Measurements from ENCODE around the gene POTEH.
"Not testable (repeated sequence)": the region's sequence is repeated elsewhere in the genome, so short reads cannot be mapped to it uniquely, and the experiment has no call there.

Gene POTEH

DNA sequence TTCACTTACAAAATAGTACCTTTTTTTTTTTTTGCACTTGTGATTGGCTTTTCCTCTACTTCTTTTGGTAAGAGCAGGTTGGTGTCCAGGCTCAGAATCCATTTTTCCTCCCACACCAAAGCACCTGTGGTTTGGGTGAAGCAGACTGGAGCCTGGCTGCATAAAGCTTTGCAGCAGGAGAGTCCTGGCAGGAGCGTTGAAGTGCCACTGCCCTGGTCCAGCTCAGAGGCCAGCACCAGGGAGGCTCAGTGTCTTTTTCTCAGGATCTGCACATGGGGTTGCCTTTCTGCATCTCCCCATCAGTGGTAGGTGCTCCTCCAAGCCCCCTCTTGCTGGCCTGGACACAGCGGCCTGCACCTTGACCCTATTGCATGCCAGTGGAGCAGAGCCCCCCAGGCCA is 1.7 kb upstream of the POTEH start:
- not testable (repeated sequence) for H3K27ac ChIP-seq; H3K9me3 ChIP-seq (ENCODE audit: low read depth, low read length); DNase-seq (ENCODE audit: low read depth, low spot score); H3K36me3 ChIP-seq (ENCODE audit: insufficient read depth, low read length); H3K9ac ChIP-seq (ENCODE audit: insufficient read length); H3K4me3 ChIP-seq

- not testable (repeated sequence) for H3K4me3 ChIP-seq; H3K9me3 ChIP-seq (ENCODE audit: low read depth, low read length); H3K9ac ChIP-seq (ENCODE audit: insufficient read length); DNase-seq (ENCODE audit: low read depth, low spot score); H3K36me3 ChIP-seq (ENCODE audit: insufficient read depth, low read length); H3K27ac ChIP-seq
Measured at GRCh38 chr22:15689012-15689748, 646 bp upstream of the POTEH start.

GRCh38 chr22:15713600-15713999 is 23.8 kb downstream of the POTEH start:
- not testable (repeated sequence) for DNase-seq (ENCODE audit: low read depth, low spot score); H3K9ac ChIP-seq (ENCODE audit: insufficient read length); H3K4me3 ChIP-seq; H3K36me3 ChIP-seq (ENCODE audit: insufficient read depth, low read length); H3K9me3 ChIP-seq (ENCODE audit: low read depth, low read length); H3K27ac ChIP-seq

GRCh38 chr22:15714125-15714524 is 24.3 kb downstream of the POTEH start:
- H3K4me3 ChIP-seq; DNase-seq (ENCODE audit: low read depth, low spot score); H3K27ac ChIP-seq: not testable (repeated sequence)

DNA sequence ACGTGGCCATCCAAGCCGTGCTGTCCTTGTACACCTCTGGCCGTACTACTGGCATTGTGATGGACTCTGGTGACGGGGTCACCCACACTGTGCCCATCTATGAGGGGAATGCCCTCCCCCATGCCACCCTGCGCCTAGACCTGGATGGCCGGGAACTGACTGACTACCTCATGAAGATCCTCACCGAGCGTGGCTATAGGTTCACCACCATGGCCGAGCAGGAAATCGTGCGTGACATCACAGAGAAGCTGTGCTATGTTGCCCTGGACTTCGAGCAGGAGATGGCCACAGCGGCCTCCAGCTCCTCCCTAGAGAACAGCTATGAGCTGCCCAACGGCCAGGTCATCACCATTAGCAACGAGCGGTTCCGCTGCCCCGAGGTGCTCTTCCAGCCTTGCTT is 32.1 kb downstream of the POTEH start:
- H3K4me3 ChIP-seq; H3K36me3 ChIP-seq (ENCODE audit: insufficient read depth, low read length); DNase-seq (ENCODE audit: low read depth, low spot score); H3K9ac ChIP-seq (ENCODE audit: insufficient read length); H3K9me3 ChIP-seq (ENCODE audit: low read depth, low read length); H3K27ac ChIP-seq: not testable (repeated sequence)

More at GRCh38 chr22:15714125-15714524, 24.3 kb downstream of the POTEH start:
- H3K9me3 ChIP-seq (ENCODE audit: low read depth, low read length); H3K36me3 ChIP-seq (ENCODE audit: insufficient read depth, low read length); H3K9ac ChIP-seq (ENCODE audit: insufficient read length): not testable (repeated sequence)

- H3K9ac ChIP-seq (ENCODE audit: insufficient read length); H3K36me3 ChIP-seq (ENCODE audit: insufficient read depth, low read length); H3K9me3 ChIP-seq (ENCODE audit: low read depth, low read length); H3K4me3 ChIP-seq; H3K27ac ChIP-seq; DNase-seq (ENCODE audit: low read depth, low spot score): not testable (repeated sequence)
Measured at GRCh38 chr22:15729209-15729917, 39.5 kb downstream of the POTEH start.

DNA sequence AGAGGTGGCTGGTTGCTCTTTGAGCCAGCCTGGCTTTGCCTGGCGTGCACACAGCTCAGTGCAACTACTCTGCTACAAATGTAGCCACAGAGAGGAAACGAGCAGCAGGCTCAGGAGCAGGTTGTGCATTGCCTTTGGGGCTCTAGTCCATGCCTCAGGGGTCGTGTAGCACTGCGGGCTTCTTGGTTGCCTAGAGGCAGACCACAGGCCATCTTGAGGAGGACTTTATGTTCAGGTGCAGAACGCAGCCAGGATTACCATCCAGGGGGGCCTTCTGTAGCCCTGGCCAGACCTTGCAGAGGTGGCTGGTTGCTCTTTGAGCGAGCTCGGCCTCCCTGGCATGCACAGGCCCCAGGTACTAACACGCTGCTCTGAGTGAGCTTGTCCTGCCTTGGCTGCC is 41.2 kb downstream of the POTEH start:
- not testable (repeated sequence) for H3K9me3 ChIP-seq (ENCODE audit: low read depth, low read length); H3K9ac ChIP-seq (ENCODE audit: insufficient read length); H3K4me3 ChIP-seq; DNase-seq (ENCODE audit: low read depth, low spot score); H3K36me3 ChIP-seq (ENCODE audit: insufficient read depth, low read length); H3K27ac ChIP-seq

- DNase-seq (ENCODE audit: low read depth, low spot score); H3K4me3 ChIP-seq; H3K9ac ChIP-seq (ENCODE audit: insufficient read length); H3K27ac ChIP-seq; H3K9me3 ChIP-seq (ENCODE audit: low read depth, low read length); H3K36me3 ChIP-seq (ENCODE audit: insufficient read depth, low read length): not testable (repeated sequence)
Measured at GRCh38 chr22:15734411-15734810, 44.6 kb downstream of the POTEH start.

GRCh38 chr22:15738157-15738908 is 48.5 kb downstream of the POTEH start:
- not testable (repeated sequence) for H3K9ac ChIP-seq (ENCODE audit: insufficient read length); H3K36me3 ChIP-seq (ENCODE audit: insufficient read depth, low read length); H3K9me3 ChIP-seq (ENCODE audit: low read depth, low read length); H3K4me3 ChIP-seq; H3K27ac ChIP-seq; DNase-seq (ENCODE audit: low read depth, low spot score)

DNA sequence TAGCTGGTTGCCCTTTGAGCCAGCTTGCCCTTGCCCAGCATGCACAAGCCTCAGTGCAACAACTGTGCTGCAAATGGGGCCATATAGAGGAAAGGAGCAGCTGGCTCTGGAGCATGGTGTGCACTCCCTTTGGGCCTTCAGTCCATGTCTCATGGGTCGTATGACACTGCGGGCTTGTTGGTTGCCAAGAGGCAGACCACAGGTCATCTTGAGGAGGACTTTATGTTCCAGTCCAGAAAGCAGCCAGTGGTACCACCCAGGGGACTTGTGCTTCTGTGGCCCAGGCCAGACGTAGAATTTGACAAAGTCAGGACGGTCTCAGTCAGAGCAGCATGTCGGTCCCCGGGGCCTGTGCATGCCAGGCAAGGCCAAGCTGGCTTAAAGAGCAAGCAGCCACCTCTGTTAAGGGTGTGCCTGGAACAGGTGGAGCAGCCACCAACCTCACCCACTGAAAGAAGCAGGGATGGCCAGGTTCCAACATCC is 49.1 kb downstream of the POTEH start:
- H3K36me3 ChIP-seq (ENCODE audit: insufficient read depth, low read length); H3K9me3 ChIP-seq (ENCODE audit: low read depth, low read length); H3K27ac ChIP-seq; H3K9ac ChIP-seq (ENCODE audit: insufficient read length); H3K4me3 ChIP-seq; DNase-seq (ENCODE audit: low read depth, low spot score): not testable (repeated sequence)

GRCh38 chr22:15747636-15748323 is 58.0 kb downstream of the POTEH start:
- H3K27ac ChIP-seq; H3K36me3 ChIP-seq (ENCODE audit: insufficient read depth, low read length); H3K9me3 ChIP-seq (ENCODE audit: low read depth, low read length); H3K4me3 ChIP-seq; H3K9ac ChIP-seq (ENCODE audit: insufficient read length); DNase-seq (ENCODE audit: low read depth, low spot score): not testable (repeated sequence)

DNA sequence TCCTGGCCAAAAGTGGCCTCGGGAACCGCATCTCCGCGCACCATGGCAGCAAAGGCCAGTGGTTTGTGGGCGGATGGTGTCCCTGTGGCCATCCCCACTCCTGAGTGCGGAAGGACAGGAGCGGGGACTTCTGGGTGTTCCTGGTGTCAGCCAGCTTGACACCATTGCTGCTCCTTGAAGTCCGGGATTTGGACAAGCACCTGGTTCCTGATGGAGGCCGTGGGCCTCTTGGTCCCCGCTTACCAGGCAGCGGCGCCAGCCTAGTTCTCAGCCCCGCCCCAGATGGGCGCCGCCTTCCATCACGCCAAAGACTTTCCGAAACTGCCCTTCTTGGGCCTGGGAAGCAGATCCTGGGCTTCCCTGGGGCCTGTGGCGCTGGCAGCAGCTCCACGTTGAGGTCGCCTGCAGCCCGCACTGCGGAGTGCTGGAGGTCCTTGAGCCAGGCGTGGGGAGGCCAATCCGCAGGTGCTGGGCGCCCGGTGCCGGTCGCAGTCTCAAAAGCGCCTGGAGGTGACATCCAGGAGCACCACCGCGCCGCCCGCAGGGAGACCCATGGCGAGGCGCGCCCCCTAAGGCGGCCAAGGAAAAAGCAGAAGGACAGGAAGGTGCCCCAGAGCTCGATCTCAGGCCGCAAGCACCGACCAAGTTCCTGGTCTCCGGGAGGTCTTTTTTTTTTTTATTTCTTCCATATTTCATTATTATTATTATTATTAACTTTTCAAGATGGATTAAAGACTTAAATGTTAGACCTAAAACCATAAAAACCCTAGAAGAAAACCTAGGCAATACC is 59.5 kb downstream of the POTEH start:
- not testable (repeated sequence) for H3K4me3 ChIP-seq; DNase-seq (ENCODE audit: low read depth, low spot score); H3K27ac ChIP-seq; H3K9me3 ChIP-seq (ENCODE audit: low read depth, low read length); H3K9ac ChIP-seq (ENCODE audit: insufficient read length); H3K36me3 ChIP-seq (ENCODE audit: insufficient read depth, low read length)

- not testable (repeated sequence) for H3K9me3 ChIP-seq (ENCODE audit: low read depth, low read length); H3K4me3 ChIP-seq; H3K27ac ChIP-seq; H3K9ac ChIP-seq (ENCODE audit: insufficient read length); H3K36me3 ChIP-seq (ENCODE audit: insufficient read depth, low read length); DNase-seq (ENCODE audit: low read depth, low spot score)
Measured at GRCh38 chr22:15759443-15760097, 69.7 kb downstream of the POTEH start.

Data from SK-N-MC (cell line).